SK-N-SH (cell line): Measurements from ENCODE around the gene CREB3L1. TPM values are rescaled to one million over a fixed set of nuclear protein-coding genes. Genes with fewer than 3 reads are reported as not detected.

Experiments used
- CTCF ChIA-PET: fragments of 300-600, 350-600 bp; formaldehyde crosslinking; extraction: SDS; loops from one replicate; lab custom pipeline; 2021; lab: Yijun Ruan, JAX
- POLR2A ChIA-PET: fragments of 350-600 bp; sonication (Branson Sonifier 250); formaldehyde crosslinking; extraction: SDS; loops from one replicate; lab custom pipeline; 2020; ENCODE audit warnings: antibody characterized with exemption, inconsistent platforms; lab: Yijun Ruan, JAX
- DNase-seq: peaks from one replicate; pipeline ENCODE4 v3.0.0; 2012
- H2AFZ ChIP-seq: fragments of 200-600 bp; sonication (generic); 2 replicates; pipeline ENCODE4 v1.8.1; 2016; ENCODE audit warnings: antibody characterized with exemption, mild to moderate bottlenecking, low read depth
- H3F3A ChIP-seq: fragments of 200-600 bp; sonication (generic); replicated peaks from 2 replicates; pipeline ENCODE3; 2016; ENCODE audit warnings: antibody characterized with exemption, mild to moderate bottlenecking; ENCODE audit not compliant: insufficient read depth
- H3K27ac ChIP-seq, 2 experiments: fragments of 200-500 bp in 1 of 2; fragments of 200-600 bp in 1 of 2; sonication (Bioruptor generic) in 1 of 2; sonication (generic), shearing (Covaris generic) in 1 of 2; 2 replicates each; pipeline versions ENCODE4 v1.5.1 to v1.6.1; 2014 to 2016; ENCODE audit warnings: low read depth in 2 of 2, inconsistent platforms in 1 of 2, low read length in 1 of 2, mild to moderate bottlenecking in 1 of 2, mixed read lengths in 1 of 2
- H3K27me3 ChIP-seq: fragments of 200-600 bp; sonication (generic), shearing (Covaris generic); 2 replicates; pipeline ENCODE4 v1.6.1; 2016; ENCODE audit warnings: mixed run types; ENCODE audit not compliant: insufficient read depth
- H3K36me3 ChIP-seq, 2 experiments: fragments of 200-500 bp in 1 of 2; fragments of 200-600 bp in 1 of 2; sonication (Bioruptor generic) in 1 of 2; sonication (generic) in 1 of 2; replicated peaks in 1 of 2; 2 replicates each; pipeline versions ENCODE3 to v1.5.1; 2014 to 2016; ENCODE audit warnings: low read length in 1 of 2, mild to moderate bottlenecking in 1 of 2; ENCODE audit not compliant: insufficient read depth in 2 of 2, control insufficient read depth in 1 of 2
- H3K4me1 ChIP-seq, 2 experiments: fragments of 200-500 bp in 1 of 2; fragments of 200-600 bp in 1 of 2; sonication (Bioruptor generic) in 1 of 2; sonication (generic), shearing (Covaris generic) in 1 of 2; 2 replicates each; pipeline versions ENCODE4 v1.5.1 to v1.6.1; 2014 to 2016; ENCODE audit warnings: low read depth in 1 of 2, low read length in 1 of 2, mixed run types in 1 of 2; ENCODE audit not compliant: insufficient read depth in 2 of 2, control insufficient read depth in 1 of 2
- H3K4me2 ChIP-seq: fragments of 200-600 bp; sonication (generic), shearing (Covaris generic); 2 replicates; pipeline ENCODE4 v1.6.1; 2017; ENCODE audit warnings: mixed run types
- H3K4me3 ChIP-seq, 2 experiments: fragments of 200-500 bp in 1 of 2; fragments of 200-600 bp in 1 of 2; sonication (Bioruptor generic) in 1 of 2; sonication (generic), shearing (Covaris generic) in 1 of 2; 2 replicates each; pipeline versions ENCODE4 v1.5.1 to v1.8.1; 2014 to 2016; ENCODE audit warnings: low read depth in 2 of 2, inconsistent platforms in 1 of 2, low read length in 1 of 2, mild to moderate bottlenecking in 1 of 2, mixed read lengths in 1 of 2, moderate library complexity in 1 of 2
- H3K79me2 ChIP-seq: fragments of 200-600 bp; sonication (generic); 2 replicates; pipeline ENCODE4 v1.8.1; 2017; ENCODE audit warnings: mild to moderate bottlenecking; ENCODE audit not compliant: insufficient read depth
- H3K9ac ChIP-seq: fragments of 200-600 bp; sonication (generic); 2 replicates; pipeline ENCODE4 v1.6.1; 2017; ENCODE audit warnings: mixed run types
- H3K9me2 ChIP-seq: fragments of 200-600 bp; sonication (generic); 2 replicates; pipeline ENCODE4 v1.6.1; 2017; ENCODE audit warnings: mixed run types
- H3K9me3 ChIP-seq: fragments of 200-600 bp; sonication (generic); 2 replicates; pipeline ENCODE4 v1.6.1; 2017; ENCODE audit warnings: mixed run types, mild to moderate bottlenecking, moderate library complexity
- H4K20me1 ChIP-seq: fragments of 200-600 bp; sonication (generic); 2 replicates; pipeline ENCODE4 v1.6.1; 2017; ENCODE audit warnings: mild to moderate bottlenecking, mixed run types; ENCODE audit not compliant: insufficient read depth
- CHD2 ChIP-seq: fragments of 150-350 bp; IDR thresholded peaks from 2 replicates; pipeline ENCODE4 v1.6.1; 2018; ENCODE audit warnings: low read length; ENCODE audit not compliant: partially characterized antibody
- EZH2phosphoT487 ChIP-seq: fragments of 200-600 bp; sonication (generic); IDR thresholded peaks from 2 replicates; pipeline ENCODE4 v1.6.1; 2017; ENCODE audit warnings: low read depth, mixed run types, mild to moderate bottlenecking, antibody characterized with exemption, moderate library complexity, borderline replicate concordance
- FOXJ3 ChIP-seq: sonication (generic); formaldehyde crosslinking; IDR thresholded peaks from 2 replicates; pipeline ENCODE4 v1.5.1; 2020; ENCODE audit warnings: mild to moderate bottlenecking, missing genetic modification reagents
- GABPA ChIP-seq: IDR thresholded peaks from 2 replicates; pipeline ENCODE4 v1.4.0; 2012; ENCODE audit warnings: low read depth, mild to moderate bottlenecking
- GATA2 ChIP-seq: sonication (generic); formaldehyde crosslinking; IDR thresholded peaks from 2 replicates; pipeline ENCODE4 v1.5.0; 2020; ENCODE audit warnings: mild to moderate bottlenecking, missing genetic modification reagents
- IRF3 ChIP-seq: fragments of 150-350 bp; IDR thresholded peaks from 2 replicates; pipeline ENCODE4 v1.6.1; 2016; ENCODE audit warnings: mild to moderate bottlenecking, low read depth, low read length
- JUND ChIP-seq: IDR thresholded peaks from 2 replicates; pipeline ENCODE4 v1.4.0; 2012
- NFIC ChIP-seq: IDR thresholded peaks from 2 replicates; pipeline ENCODE4 v1.4.0; 2012; ENCODE audit warnings: borderline replicate concordance
- NRF1 ChIP-seq: IDR thresholded peaks from 2 replicates; pipeline ENCODE4 v1.6.1; 2012; ENCODE audit warnings: low read depth, mild to moderate bottlenecking, low read length
- POLR2AphosphoS5 ChIP-seq: IDR thresholded peaks from 2 replicates; pipeline ENCODE4 v1.6.1; 2012; ENCODE audit warnings: low read depth, low read length
- RAD21 ChIP-seq: IDR thresholded peaks from 2 replicates; pipeline ENCODE4 v1.6.1; 2012; ENCODE audit warnings: mild to moderate bottlenecking, low read length
- REST ChIP-seq: IDR thresholded peaks from 2 replicates; pipeline ENCODE4 v1.6.1; 2012; ENCODE audit warnings: mild to moderate bottlenecking, low read depth, low read length, moderate library complexity
- RFX5 ChIP-seq: IDR thresholded peaks from 2 replicates; pipeline ENCODE4 v1.6.1; 2012; ENCODE audit warnings: mild to moderate bottlenecking, improper control_type of control experiment, low read length
- RXRA ChIP-seq: IDR thresholded peaks from 2 replicates; pipeline ENCODE4 v1.4.0; 2012; ENCODE audit warnings: low read depth, mild to moderate bottlenecking, borderline replicate concordance
- SIN3A ChIP-seq: IDR thresholded peaks from 2 replicates; pipeline ENCODE4 v1.6.1; 2012; ENCODE audit warnings: low read depth, mild to moderate bottlenecking, low read length, moderate library complexity, borderline replicate concordance
- ZBTB33 ChIP-seq: IDR thresholded peaks from 2 replicates; pipeline ENCODE4 v1.4.0; 2012; ENCODE audit warnings: low read depth, borderline replicate concordance
- WGBS: methylation state at CpG from one replicate; pipeline ENCODE4 v1.1.6; 2017; ENCODE audit warnings: low lambda C conversion rate; 5-methylcytosine and 5-hydroxymethylcytosine counted together
- polyA plus RNA-seq, 3 experiments: library from polyadenylated mRNA; depleted of rRNA; stranded (reverse); fragments of >200 nt; gene quantifications; 2 replicates each; pipeline ENCODE4 v1.2.3, GENCODE V29; 2012
- TF ChIP-seq, protein P1 (sequence below): IDR thresholded peaks from 2 replicates; pipeline ENCODE4 v1.4.0; 2012; ENCODE audit warnings: low read depth, borderline replicate concordance
- TF ChIP-seq, protein P2 (sequence below): fragments of 150-350 bp; IDR thresholded peaks from 2 replicates; pipeline ENCODE4 v1.6.1; 2017; ENCODE audit warnings: antibody characterized with exemption, low read length, low read depth, borderline replicate concordance

The CREB3L1 gene
- polyA plus RNA-seq, 1 of the 3 experiments (the other 2 are of a cell fraction), result 14.0 TPM

DNA sequence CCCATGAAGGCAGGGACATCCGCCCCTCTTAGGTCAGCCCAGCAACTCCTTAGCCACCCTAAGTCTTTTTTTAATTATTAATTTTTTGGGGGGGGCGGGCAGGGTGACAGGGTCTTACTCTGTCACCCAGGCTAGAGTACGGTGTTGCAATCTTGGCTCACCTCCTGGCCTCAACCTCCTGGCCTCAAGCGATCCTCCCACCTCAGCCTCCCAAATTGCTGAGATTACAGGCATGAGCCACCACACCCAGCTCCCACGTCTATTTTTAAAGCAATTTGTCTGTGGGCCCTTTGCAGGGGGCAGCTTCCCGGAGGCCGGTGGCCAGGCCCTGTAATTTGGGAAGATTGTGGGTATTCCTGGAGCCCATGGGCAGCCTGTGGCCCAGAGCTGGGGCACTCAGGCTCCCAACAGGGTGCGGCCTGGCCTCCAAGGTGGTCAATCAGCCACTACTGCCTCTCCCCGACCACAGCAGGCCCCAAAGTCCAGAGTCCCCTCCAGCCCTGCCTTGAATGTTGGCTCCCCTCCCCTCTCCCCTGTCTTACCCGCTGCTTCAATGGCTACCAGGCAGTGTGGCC lies 27.2 kb downstream of the CREB3L1 start:
- ChIA-PET POLR2A (no interaction called here), CTCF (interaction anchor here (1.5 to 18.5 kb wide), 3 partner anchors 9 to 65 kb away, joined by 6 to 459 read pairs (median 14); no protein-coding TSS in a partner anchor)
- peaks cover 0 to 2% of the 10 kb centered on the region in 2 experiments; a peak in 1 of 4 replicates for H3K4me1 ChIP-seq
- H3K27ac ChIP-seq, result no peak overlapping the region
- no peak overlapping the region for H3K9ac ChIP-seq
- DNase-seq, result no peak
- H3K9me2 ChIP-seq, result no peaks in the 10 kb centered on the region
- peaks cover 22% of the 10 kb centered on the region for H3F3A ChIP-seq
- H4K20me1 ChIP-seq, result no peaks in the 10 kb centered on the region
- peaks cover 77% of the 10 kb centered on the region for H3K79me2 ChIP-seq
- peaks cover 0 to 32% of the 10 kb centered on the region in 2 experiments for H3K36me3 ChIP-seq
- no peak overlapping the region for H3K4me2 ChIP-seq
- no peak overlapping the region for H3K4me3 ChIP-seq
- no peaks in the 10 kb centered on the region for H3K9me3 ChIP-seq
- TF ChIP-seq ZBTB33, result no peak
- no peak for TF ChIP-seq CHD2
- TF ChIP-seq SIN3A, result no peak
- TF ChIP-seq EZH2phosphoT487, result no peak
- TF ChIP-seq NFIC, result no peak
- no peak for TF ChIP-seq GATA2 (CRISPR knock-in tag)
- no peak for TF ChIP-seq JUND
- TF ChIP-seq, protein P1, sequence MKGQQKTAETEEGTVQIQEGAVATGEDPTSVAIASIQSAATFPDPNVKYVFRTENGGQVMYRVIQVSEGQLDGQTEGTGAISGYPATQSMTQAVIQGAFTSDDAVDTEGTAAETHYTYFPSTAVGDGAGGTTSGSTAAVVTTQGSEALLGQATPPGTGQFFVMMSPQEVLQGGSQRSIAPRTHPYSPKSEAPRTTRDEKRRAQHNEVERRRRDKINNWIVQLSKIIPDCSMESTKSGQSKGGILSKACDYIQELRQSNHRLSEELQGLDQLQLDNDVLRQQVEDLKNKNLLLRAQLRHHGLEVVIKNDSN, result no peak
- TF ChIP-seq RFX5, result no peak
- no peak for TF ChIP-seq RAD21
- TF ChIP-seq REST, result no peak
- no peak for TF ChIP-seq NRF1
- no peak for TF ChIP-seq POLR2AphosphoS5
- no peak for TF ChIP-seq IRF3
- TF ChIP-seq, protein P2, sequence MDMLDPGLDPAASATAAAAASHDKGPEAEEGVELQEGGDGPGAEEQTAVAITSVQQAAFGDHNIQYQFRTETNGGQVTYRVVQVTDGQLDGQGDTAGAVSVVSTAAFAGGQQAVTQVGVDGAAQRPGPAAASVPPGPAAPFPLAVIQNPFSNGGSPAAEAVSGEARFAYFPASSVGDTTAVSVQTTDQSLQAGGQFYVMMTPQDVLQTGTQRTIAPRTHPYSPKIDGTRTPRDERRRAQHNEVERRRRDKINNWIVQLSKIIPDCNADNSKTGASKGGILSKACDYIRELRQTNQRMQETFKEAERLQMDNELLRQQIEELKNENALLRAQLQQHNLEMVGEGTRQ, result no peak
- no peak for TF ChIP-seq RXRA
- TF ChIP-seq FOXJ3, result no peak
- no peak for TF ChIP-seq GABPA
- TF ChIP-seq, all 33 proteins: peak for 0
- WGBS, result 97% methylated on average over 7 of the region's 10 CpGs
- Histone ChIP-seq H3K27me3 (no peaks in the 10 kb centered on the region), H2AFZ (no peak overlapping the region)
